ENCODE results near the gene SHOC1. TPM values are rescaled to one million over a fixed set of nuclear protein-coding genes. Genes with fewer than 3 reads are reported as not detected.

The SHOC1 gene
- total RNA-seq, result 0.04 TPM in 1 of 2 replicates, not detected in the other

DNA sequence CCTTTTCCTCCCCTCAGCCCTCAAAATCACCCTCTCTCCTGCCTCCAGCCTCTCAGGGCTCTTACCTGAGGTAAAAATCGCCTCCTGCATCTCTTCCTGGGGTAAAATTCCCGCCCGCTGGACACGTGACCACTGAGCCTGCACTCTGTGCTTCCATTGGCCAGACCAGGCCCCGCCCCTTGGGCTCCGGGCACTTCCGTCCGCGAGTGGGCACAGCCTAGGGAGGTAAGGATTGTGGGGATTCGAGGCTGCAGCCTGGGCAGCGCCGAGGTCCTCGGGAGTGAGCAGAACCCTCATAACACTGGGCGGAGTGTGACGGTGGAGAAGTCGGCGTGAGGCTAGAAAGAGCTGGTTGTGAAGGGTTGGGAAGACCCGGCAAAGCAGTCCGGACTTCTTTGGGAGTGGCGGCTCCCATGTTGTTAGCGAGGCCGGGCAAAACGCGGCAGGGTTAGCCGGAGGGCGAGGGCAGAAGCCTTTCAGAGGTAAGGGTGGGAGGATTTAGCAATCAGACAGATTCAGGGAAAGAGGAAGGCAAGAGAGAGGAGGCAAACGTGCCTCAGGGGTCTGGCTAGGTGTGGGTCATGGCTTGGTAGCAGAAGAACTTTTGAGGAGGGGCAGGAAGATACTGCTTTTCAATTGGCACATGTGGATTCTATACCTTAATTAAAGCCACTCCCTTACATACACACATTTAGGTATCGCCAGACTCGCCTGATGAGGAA lies at the start of gene SHOC1:
SHOC1 (minus strand) TSS at position 103 of the 722 bp plus-strand sequence. CDS start 3,519 bp downstream, outside the sequence.

Other genes starting within 250 kb of the SHOC1 start
- 53.1 and 57.5 TPM in 2 replicates for gene PTGR1, start 195.3 kb downstream of the SHOC1 start, total RNA-seq
- 6.9 and 7.7 TPM in 2 replicates for gene DNAJC25, start 163.6 kb downstream of the SHOC1 start, total RNA-seq
- gene GNG10, start 133.3 kb downstream of the SHOC1 start, total RNA-seq, result 66.9 and 70.4 TPM in 2 replicates
- gene UGCG, start 101.9 kb upstream of the SHOC1 start, total RNA-seq, result 29.4 and 34.0 TPM in 2 replicates